SK-N-MC (cell line): ENCODE data around the gene HBE1.

Source experiments
- EZH2 ChIP-seq: fragments of 200-600 bp; sonication (generic); IDR thresholded peaks from one replicate; pipeline ENCODE4 v1.6.1; 2017; ENCODE audit warnings: antibody characterized with exemption
- POLR2AphosphoS5 ChIP-seq: IDR thresholded peaks from 2 replicates; pipeline ENCODE4 v1.6.1; 2012; ENCODE audit warnings: mild to moderate bottlenecking, low read depth, low read length, borderline replicate concordance

DNA sequence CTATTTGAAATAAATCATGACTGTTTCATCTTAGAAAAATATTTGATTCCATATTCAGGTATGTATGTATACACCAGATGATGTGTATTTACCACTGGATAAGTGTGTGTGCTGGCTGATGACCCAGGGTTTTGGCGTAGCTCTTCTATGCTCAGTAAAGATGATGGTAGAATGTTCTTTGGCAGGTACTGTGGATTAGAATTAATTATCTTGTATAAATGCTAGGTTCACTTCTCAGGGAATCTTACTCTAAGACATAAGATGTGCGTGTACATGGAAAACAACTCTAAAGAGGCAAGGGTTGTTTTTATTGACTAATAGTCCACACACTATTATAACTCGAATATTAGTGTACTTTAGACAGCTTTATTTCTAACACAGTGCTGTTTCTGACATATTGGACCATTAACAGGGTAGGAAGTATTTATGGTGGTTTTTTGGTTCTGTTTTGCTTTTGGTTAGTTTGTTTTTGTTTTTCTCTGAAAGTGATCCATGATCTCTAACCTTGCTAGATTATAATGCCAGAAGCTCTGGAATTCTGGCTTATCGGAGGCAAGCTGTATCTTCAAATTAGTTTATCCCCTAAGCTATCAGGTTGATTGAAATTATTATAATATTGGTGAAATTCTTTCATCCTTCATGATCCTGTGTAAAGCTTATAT lies 19.1 kb downstream of the HBE1 start:
- no peak for TF ChIP-seq POLR2AphosphoS5
- no peak for TF ChIP-seq EZH2
